ENCODE measurements around the gene S100A3. TPM values are rescaled to one million over a fixed set of nuclear protein-coding genes. Genes with fewer than 3 reads are reported as not detected.
"Not testable (repeated sequence)": the region's sequence is repeated elsewhere in the genome, so short reads cannot be mapped to it uniquely, and the experiment has no call there.

Gene S100A3
- total and polyA plus RNA-seq, 12 donors, result 0.28 to 3.8 (median 1.9) TPM; not detected in 5

DNA sequence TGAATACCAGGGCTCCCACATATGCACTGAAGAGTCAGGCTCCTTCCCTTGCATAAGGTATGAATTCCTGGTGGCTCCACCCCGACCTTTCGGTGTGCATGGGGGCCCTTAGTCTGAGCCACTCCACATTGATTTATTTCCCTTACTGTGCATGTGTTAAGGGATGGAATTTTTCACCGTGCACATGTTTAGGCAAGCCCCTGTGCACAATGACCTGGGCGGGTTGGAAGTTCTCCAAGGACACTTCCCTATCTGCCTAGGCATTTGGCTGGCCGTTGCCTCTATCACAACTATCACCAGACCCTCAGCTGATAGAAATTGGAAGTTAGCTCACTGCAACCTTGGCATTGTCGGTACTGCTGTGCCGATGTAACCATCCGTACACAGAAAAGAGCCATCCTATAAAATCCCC, 22.9 kb downstream of the S100A3 start:
- H3K27ac ChIP-seq, result peak overlapping the region in 2 of 5 donors; percentile 39 to 54
- no peaks in the 10 kb centered on the region for H3K36me3 ChIP-seq (replicated peaks in 1 of 2)
- no peaks in the 10 kb centered on the region for H3K9me3 ChIP-seq (replicated peaks in 1 of 3)
- intact Hi-C loops (cut with DNase I), result no loop called here
- DNase-seq, result peak in 6 of 7 donors; percentile 62 to 91 (median 78)
- no peaks in the 10 kb centered on the region for H3K27me3 ChIP-seq
- peaks cover 9 to 13% of the 10 kb centered on the region in 2 donors for H3K4me1 ChIP-seq (replicated peaks in 1 of 2)
- 26 to 30% (median 28%) methylated on average over 7 to 8 of the region's 8 CpGs for whole genome bisulfite sequencing, 4 donors
- TF ChIP-seq, protein P1, sequence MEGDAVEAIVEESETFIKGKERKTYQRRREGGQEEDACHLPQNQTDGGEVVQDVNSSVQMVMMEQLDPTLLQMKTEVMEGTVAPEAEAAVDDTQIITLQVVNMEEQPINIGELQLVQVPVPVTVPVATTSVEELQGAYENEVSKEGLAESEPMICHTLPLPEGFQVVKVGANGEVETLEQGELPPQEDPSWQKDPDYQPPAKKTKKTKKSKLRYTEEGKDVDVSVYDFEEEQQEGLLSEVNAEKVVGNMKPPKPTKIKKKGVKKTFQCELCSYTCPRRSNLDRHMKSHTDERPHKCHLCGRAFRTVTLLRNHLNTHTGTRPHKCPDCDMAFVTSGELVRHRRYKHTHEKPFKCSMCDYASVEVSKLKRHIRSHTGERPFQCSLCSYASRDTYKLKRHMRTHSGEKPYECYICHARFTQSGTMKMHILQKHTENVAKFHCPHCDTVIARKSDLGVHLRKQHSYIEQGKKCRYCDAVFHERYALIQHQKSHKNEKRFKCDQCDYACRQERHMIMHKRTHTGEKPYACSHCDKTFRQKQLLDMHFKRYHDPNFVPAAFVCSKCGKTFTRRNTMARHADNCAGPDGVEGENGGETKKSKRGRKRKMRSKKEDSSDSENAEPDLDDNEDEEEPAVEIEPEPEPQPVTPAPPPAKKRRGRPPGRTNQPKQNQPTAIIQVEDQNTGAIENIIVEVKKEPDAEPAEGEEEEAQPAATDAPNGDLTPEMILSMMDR (IDR thresholded peaks at IDR 0.05), result no peak
- peak in 1 of 2 donors; percentile 73 for TF ChIP-seq POLR2A (IDR thresholded peaks at IDR 0.05)
- H3K4me3 ChIP-seq, result no peak overlapping the region

DNA sequence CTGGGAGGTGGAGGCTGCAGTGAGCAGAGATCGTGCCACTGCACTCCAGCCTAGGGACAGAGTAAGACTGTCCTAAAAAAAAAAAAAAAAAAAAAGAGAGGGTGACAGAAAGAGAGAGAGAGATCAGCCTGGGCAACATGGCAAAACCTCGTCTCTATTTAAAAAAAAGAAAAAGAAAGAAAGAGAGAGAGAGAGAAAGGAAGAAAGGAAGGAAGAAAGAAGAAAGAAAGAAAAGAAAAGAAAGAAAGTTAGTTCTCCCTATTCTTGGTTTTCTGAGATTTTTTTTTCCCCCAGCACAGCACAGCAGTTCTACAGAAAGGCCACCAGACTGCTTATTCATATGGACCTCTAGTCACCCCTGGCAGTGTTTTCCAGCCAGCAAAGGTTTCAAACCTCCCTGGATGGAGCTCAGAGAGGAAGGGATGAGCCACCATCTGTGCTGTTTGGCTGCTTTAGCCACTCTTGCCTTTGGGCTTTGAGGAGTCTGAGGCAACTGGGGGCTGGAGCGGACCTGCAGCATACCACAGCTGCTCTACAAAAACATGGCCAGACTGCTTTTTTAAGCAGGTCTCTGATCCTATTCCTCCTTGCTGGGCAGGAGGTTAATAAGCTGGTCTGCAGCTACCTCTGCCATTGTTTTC, 23.9 kb downstream of the S100A3 start:
- Histone ChIP-seq H3K4me1 (replicated peaks in 1 of 2) (peaks cover 9 to 13% of the 10 kb centered on the region in 2 donors), H3K4me3 (no peak overlapping the region), H3K27ac (peak overlapping the region in 2 of 5 donors; percentile 12 to 39), H3K36me3 (replicated peaks in 1 of 2) (no peaks in the 10 kb centered on the region), H3K9me3 (replicated peaks in 1 of 3) (no peaks in the 10 kb centered on the region), H3K27me3 (no peaks in the 10 kb centered on the region)
- intact Hi-C loops (cut with DNase I), result no loop called here
- TF ChIP-seq, protein P1 (IDR thresholded peaks at IDR 0.05), result peak in 1 of 6 experiments; percentile 18
- TF ChIP-seq POLR2A (IDR thresholded peaks at IDR 0.05), result no peak
- DNase-seq, result peak in 1 of 7 donors; percentile 22
- 43 to 53% (median 52%) methylated on average over 3 of the region's 3 CpGs for WGBS, 4 donors

DNA sequence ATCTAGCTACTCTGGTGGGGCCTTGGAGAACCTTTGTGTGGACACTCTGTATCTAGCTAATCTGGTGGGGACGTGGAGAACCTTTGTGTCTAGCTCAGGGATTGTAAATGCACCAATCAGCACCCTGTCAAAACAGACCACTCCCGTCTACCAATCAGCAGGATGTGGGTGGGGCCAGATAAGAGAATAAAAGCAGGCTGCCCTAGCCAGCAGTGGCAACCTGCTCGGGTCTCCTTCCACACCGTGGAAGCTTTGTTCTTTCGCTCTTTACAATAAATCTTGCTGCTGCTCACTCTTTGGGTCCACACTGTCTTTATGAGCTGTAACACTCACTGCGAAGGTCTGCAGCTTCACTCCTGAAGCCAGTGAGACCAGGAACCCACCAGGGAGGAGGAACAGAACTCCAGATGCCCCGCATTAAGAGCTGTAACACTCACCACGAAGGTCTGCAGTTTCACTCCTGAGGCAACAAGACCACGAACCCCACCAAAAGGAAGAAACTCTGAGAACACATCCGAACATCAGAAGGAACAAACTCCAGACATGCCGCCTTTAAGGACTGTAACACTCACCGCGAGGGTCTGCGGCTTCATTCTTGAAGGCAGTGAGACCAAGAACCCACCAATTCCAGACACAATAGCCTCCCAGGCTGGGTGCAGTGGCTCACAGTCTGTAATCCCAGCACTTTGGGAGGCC, 26.6 kb downstream of the S100A3 start:
- H3K4me1 ChIP-seq (replicated peaks in 1 of 2), result peaks cover 9 to 13% of the 10 kb centered on the region in 2 donors
- H3K27me3 ChIP-seq; H3K9me3 ChIP-seq (replicated peaks in 1 of 3); H3K36me3 ChIP-seq (replicated peaks in 1 of 2); H3K27ac ChIP-seq; intact Hi-C loops (cut with DNase I); H3K4me3 ChIP-seq: not testable (repeated sequence)
- WGBS, 4 donors, result 77 to 85% (median 79%) methylated on average over 13 to 14 of the region's 14 CpGs
- DNase-seq, result peak in 2 of 7 donors; percentile 3 to 9

DNA sequence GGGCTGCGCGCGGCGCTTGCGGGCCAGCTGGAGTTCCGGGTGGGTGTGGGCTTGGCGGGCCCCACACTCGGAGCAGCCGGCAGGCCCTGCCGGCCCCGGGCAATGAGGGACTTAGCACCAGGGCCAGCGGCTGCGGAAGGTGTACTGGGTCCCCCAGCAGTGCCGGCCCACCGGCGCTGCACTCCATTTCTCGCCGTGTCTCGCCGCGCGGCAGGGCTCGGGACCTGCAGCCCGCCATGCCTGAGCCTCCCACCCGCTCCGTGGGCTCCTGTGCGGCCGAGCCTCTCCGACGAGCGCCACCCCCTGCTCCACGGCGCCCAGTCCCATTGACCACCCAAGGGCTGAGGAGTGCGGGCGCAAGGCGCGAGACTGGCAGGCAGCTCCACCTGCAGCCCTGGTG, 27.2 kb downstream of the S100A3 start:
- 92 to 95% (median 94%) methylated on average over 10 to 37 of the region's 37 CpGs for WGBS, 4 donors
- peaks cover 9 to 13% of the 10 kb centered on the region in 2 donors for H3K4me1 ChIP-seq (replicated peaks in 1 of 2)
- intact Hi-C loops (cut with DNase I); H3K36me3 ChIP-seq (replicated peaks in 1 of 2); H3K4me3 ChIP-seq; H3K27ac ChIP-seq; H3K9me3 ChIP-seq (replicated peaks in 1 of 3); H3K27me3 ChIP-seq: not testable (repeated sequence)
- DNase-seq, result peak in 1 of 7 donors; percentile 17

DNA sequence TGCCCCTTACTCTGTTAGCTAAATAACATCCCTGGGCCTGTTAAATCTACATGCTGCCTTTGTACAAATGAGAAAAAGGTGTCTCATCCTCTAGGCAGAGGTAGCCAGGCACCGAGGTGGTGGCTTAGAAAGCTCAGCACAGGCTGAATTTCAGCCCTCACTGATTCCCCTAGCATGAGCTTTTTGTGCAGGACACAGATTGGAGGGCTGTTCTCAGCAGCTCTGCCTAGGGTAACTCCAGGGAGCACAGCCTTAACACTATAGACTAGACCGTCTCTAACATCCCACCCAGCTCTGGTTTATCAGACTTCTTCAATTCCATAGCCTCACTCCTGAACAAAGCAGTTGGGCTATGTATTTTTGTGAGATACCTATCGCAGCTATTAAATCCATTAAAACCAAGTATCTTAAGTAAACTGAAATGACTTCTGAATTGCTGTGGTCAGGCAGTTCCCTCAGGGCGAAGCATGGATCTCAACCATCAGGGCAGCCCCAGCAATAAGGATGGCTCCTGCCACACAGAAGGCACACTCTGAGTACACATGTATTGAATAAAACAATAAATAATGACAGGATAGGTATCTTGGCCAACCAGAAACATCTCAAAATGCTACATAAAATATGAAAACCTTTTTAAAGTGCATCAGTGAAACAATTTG, 28.1 kb downstream of the S100A3 start:
- Histone ChIP-seq H3K36me3 (replicated peaks in 1 of 2) (no peaks in the 10 kb centered on the region), H3K4me3 (no peak overlapping the region), H3K9me3 (replicated peaks in 1 of 3) (no peaks in the 10 kb centered on the region), H3K27ac (no peak overlapping the region), H3K4me1 (replicated peaks in 1 of 2) (peaks cover 2 to 5% of the 10 kb centered on the region in 2 donors), H3K27me3 (no peaks in the 10 kb centered on the region)
- no peak for TF ChIP-seq POLR2A (IDR thresholded peaks at IDR 0.05)
- TF ChIP-seq, protein P1 (IDR thresholded peaks at IDR 0.05), result no peak
- intact Hi-C loops (cut with DNase I), result no loop called here
- peak in 1 of 7 donors; percentile 35 for DNase-seq
- WGBS, 4 donors, result 93 to 96% (median 94%) methylated on average over 3 to 4 of the region's 4 CpGs

DNA sequence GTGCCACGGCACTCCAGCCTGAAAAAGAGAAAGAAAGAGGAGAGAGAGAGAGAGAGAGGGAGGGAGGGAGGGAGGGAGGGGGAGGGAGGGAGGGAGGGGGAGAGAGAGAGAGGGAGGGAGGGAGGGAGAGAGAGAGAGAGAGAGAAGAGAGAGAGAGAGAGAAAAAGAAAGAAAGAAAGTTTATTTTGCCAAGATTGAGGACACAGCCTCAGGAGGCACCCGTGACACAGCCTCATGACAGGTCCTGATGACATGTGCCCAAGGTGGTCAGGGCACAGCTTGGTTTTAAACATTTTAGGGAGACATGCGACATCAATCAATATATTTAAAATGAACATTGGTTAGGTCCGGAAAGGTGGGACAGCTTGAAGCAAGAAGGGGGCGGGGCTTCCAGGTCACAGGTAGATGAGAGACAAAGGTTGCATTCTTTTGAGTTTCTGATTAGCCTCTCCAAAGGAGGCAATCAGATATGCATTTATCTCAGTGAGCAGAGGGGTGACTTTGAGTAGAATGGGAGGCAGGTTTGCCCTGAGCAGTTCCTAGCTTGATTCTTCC, 28.8 kb downstream of the S100A3 start:
- H3K9me3 ChIP-seq (replicated peaks in 1 of 3); H3K4me1 ChIP-seq (replicated peaks in 1 of 2); H3K36me3 ChIP-seq (replicated peaks in 1 of 2); intact Hi-C loops (cut with DNase I); H3K27ac ChIP-seq; H3K4me3 ChIP-seq; H3K27me3 ChIP-seq: not testable (repeated sequence)
- 74 to 79% (median 77%) methylated on average over 5 of the region's 5 CpGs for WGBS, 4 donors
- peak in 1 of 7 donors; percentile 39 for DNase-seq
